ENCODE results near the gene SH3PXD2A. TPM values are rescaled to one million over a fixed set of nuclear protein-coding genes. Genes with fewer than 3 reads are reported as not detected.

The SH3PXD2A gene
- total and polyA plus RNA-seq, 9 of the 15 experiments (the other 6 are each of a cell fraction or from before 2014, with no cell fraction given): 0.41 to 9.3 (median 2.5) TPM

- BruUV-seq (replicated peaks): no TSS peak
- no peaks in the 10 kb centered on the region for H3K36me3 ChIP-seq (ENCODE audit: control insufficient read depth, insufficient read depth, low read length)
- no peak overlapping the region for H3K9ac ChIP-seq (ENCODE audit: insufficient read depth in 1 of 2, low read depth in 2 of 2, low read length in 2 of 2)
- no peak overlapping the region for H3K4me2 ChIP-seq (ENCODE audit: insufficient read depth, low read length)
- DNase-seq (ENCODE audit: extremely low read depth in 1 of 4, low spot score in 3 of 4): no peak
- H2AFZ ChIP-seq (ENCODE audit: low read depth, low read length): no peak overlapping the region
- no peaks in the 10 kb centered on the region for H3K4me1 ChIP-seq (replicated peaks in 1 of 2; ENCODE audit: control insufficient read depth in 2 of 2, insufficient read depth in 2 of 2, low read length in 2 of 2)
- no peaks in the 10 kb centered on the region for H3K9me1 ChIP-seq (ENCODE audit: control insufficient read depth, insufficient read depth, low read length)
- ChIA-PET CTCF (ENCODE audit: low intra/inter-chr PET ratio) (no interaction called here), POLR2A (no interaction called here)
- no peak overlapping the region for H3K27ac ChIP-seq (ENCODE audit: extremely low read depth, low read depth, low read length)
- 0% methylated on average over 7 of the region's 17 CpGs for WGBS (ENCODE audit: insufficient coverage, low coverage, missing lambda C conversion rate)
- intact Hi-C loops (cut with micrococcal nuclease): no loop called here
- no peak for FAIRE-seq
- no peaks in the 10 kb centered on the region for H4K20me1 ChIP-seq (replicated peaks; ENCODE audit: control insufficient read depth, insufficient read depth, low read length)
- no peaks in the 10 kb centered on the region for H3K79me2 ChIP-seq (ENCODE audit: control insufficient read depth, insufficient read depth, low read length)
- ATAC-seq: no peak
- H3K27me3 ChIP-seq (ENCODE audit: control insufficient read depth in 2 of 2, insufficient read depth in 2 of 2, low read length in 2 of 2): peaks cover 4 to 41% of the 10 kb centered on the region in 2 experiments; a peak in 4 of 5 replicates
- in situ Hi-C loops (cut with MboI): loop anchor here (5.0 kb wide), 1 partner anchor 127 kb away; no protein-coding TSS in a partner anchor
- H3K9me3 ChIP-seq (replicated peaks; ENCODE audit: control insufficient read depth, insufficient read depth, low read depth, low read length): no peaks in the 10 kb centered on the region
- H3K4me3 ChIP-seq: no peak overlapping the region
- no peak for TF ChIP-seq HMG20B (CRISPR knock-in tag; IDR thresholded peaks at IDR 0.05)
- no peak for TF ChIP-seq TSC22D4 (tag; IDR thresholded peaks at IDR 0.05)
- no peak for TF ChIP-seq MED1 (CRISPR knock-in tag; IDR thresholded peaks at IDR 0.05; ENCODE audit: borderline replicate concordance)
- no peak for TF ChIP-seq ARID3B (CRISPR knock-in tag; IDR thresholded peaks at IDR 0.05; ENCODE audit: borderline replicate concordance)
- no peak for TF ChIP-seq NCOA6 (IDR thresholded peaks at IDR 0.05)
- TF ChIP-seq ZNF79 (CRISPR knock-in tag; IDR thresholded peaks at IDR 0.05; ENCODE audit: low read depth): no peak
- no peak for TF ChIP-seq SMAD3 (CRISPR knock-in tag; conservative IDR thresholded peaks at IDR 0.05)
- no peak for TF ChIP-seq NKRF (IDR thresholded peaks at IDR 0.05; ENCODE audit: borderline replicate concordance)
- no peak for TF ChIP-seq ZSCAN29 (IDR thresholded peaks at IDR 0.05)
- TF ChIP-seq GTF2F1 (IDR thresholded peaks at IDR 0.05; ENCODE audit: low read depth, low read length): no peak
- no peak for TF ChIP-seq EWSR1 (IDR thresholded peaks at IDR 0.05; ENCODE audit: borderline replicate concordance, low read depth, partially characterized antibody)
- no peak for TF ChIP-seq MYBL2 (IDR thresholded peaks at IDR 0.05; ENCODE audit: low read depth)
- TF ChIP-seq MYBL2 (CRISPR knock-in tag; IDR thresholded peaks at IDR 0.05; ENCODE audit: borderline replicate concordance): no peak
- TF ChIP-seq MAFG (tag; conservative IDR thresholded peaks at IDR 0.05): no peak
Measured at GRCh38 chr10:103720328-103720963, 134.9 kb downstream of the SH3PXD2A start.

Data from K562 (cell line).